HG02973 (cell line): ENCODE data around the gene TUBE1.
"Not testable (repeated sequence)": the region's sequence is repeated elsewhere in the genome, so short reads cannot be mapped to it uniquely, and the experiment has no call there.

ENCODE experiments used
- ATAC-seq: cut with Tn5 transposase; IDR thresholded peaks from one replicate; pipeline ENCODE4 v1.9.1; 2021; ENCODE audit warnings: moderate library complexity; ENCODE audit not compliant: unreplicated experiment

Gene TUBE1

DNA sequence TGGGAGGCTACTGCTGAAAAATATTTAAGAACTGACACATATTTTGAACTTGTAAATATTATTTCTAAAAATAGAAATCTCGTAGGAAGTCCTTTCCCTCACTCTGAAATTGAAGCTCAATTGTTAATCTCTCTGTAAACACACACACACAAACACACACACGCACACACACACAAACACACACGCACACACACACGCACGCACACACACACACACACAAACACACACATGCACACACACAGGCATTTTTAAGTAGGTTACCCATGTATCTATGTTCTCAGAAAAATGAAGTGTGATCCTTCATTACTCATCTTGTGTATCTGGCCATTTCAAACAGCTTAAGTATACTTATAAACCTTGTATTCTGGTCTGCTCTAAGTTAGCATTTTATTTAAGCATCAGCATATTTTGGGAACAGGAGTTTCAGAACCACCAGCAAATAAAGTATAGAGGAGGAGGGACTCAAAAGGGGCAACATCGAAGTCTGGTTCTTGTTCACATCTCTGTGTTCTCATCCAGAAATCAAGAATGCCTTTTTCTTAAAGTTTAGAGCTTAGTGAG lies 21.8 kb downstream of the TUBE1 start:
- ATAC-seq = no peak

DNA sequence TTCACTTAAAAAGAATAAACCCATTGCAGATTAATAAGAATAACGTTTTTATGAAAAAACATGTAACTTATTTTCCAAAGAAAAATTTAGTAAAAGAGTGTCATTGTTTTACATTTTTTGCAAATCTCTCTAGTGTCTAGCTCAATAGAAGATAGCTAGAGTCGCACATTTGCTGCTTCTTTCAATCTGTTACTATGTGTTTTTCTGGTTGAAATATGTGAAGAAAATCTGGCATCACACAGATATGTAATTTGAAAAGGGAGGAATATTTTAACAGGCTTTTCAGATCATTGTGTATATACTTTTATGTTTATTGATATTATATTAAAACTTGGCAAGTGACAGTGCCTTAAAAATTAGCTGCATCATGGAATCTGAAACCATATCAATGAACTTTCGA lies 24.3 kb downstream of the TUBE1 start:
- ATAC-seq = no peak

DNA sequence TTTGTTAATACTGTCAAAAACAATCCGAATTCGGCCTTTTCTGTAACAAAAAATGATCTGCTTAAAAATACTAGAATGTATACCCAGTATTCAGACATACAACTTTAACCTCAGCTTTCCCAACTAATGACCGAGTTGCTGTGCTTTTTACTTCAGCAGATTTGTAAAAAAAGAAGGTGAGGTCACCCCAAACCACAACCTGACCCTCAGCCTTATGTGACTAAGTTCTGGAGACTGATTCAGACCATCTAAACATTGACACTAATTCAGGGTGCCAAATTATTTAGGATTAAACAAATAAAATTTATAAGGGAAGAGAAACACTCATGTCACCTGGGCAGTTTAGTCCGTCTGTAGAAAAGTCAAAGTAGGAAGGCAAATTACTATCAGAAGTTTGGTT lies 25.7 kb downstream of the TUBE1 start:
- ATAC-seq = no peak

DNA sequence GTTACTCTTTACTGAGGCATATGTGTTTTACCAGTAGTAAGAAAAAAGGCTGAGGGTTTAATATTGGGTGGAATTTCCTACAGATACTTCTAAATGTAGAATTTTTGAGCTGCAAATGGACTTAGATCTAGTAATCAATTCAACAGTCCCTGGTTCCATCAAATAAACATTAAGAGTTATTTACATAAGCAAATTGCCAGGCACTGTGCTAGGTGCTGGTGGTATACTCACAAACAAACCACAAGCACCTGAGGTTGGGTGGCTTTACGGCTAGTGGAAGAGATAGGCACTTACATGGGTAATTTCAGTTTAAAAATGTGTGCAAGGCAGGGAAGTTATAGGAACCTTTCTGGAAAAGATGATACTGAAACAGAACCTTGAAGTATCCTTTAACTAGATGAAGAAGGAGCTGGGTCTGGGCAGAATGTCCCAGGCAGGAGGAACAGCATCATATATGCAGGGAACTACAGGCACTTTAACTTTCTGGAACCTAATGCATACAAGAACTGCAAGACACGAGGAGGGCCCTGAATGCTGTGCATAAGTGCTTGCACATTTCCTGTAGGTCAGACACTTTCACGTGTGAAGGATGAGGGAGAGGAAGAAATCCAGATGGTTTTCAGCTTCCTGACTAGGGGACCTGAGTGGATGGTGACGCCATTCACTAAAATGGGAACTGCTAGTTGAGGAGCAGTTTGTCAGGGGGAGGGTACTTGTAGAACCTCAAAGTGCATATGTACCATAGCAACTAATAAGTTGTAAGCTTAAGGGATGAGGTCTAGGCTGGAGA lies 28.8 kb downstream of the TUBE1 start:
- ATAC-seq = no peak

DNA sequence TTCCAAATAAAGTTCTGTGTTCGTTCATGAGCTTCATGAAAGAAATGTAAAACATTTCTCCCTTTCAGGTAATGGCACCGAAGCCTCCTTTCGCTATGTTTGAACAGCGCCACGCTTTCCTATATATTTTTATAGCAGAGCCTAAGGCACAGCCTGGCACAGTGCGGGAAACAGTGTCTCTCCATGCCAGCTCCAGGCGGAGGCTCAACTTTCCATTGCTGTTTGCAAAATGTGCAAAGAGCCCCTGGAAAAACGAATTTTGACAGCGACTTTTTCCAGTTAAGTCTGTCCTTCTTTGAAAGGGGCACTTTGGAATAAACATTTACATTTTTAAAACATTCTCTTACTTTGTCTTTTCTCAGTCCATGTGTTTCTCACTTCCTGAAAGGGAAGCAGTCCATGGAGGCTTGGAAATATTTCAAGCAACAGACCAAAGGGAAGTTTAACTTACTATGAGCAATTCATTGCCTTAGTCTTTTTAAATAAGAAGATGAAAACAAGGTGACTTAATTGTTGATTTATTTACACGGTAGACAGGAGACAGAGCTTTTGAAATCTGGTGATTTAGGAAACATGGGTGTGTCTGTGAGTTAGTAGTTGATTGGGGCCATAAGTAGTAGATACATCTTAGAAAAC lies 32.6 kb downstream of the TUBE1 start:
- no peak for ATAC-seq

DNA sequence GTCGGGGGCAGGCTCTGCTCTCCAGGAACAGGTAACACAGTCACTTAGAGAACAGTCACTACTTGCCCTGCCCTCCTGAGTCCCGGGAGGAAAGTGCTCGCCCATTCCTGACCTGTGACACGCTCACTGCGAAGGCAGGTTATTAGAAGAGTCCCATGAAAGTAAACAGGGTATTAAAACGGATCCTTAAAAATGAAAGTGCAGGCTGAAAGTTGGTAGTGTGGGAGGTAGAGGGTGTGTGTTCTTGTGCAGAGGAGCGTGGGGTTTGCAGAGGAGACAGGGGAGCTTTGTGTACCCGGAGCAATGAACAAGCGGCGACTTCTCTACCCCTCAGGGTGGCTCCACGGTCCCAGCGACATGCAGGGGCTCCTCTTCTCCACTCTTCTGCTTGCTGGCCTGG lies 33.3 kb downstream of the TUBE1 start, which contains the start of gene CCN6:
TSS of gene CCN6 (plus strand) at position 104 of the 400 bp plus-strand sequence. CDS start at position 358, 254 bp downstream.
- no peak for ATAC-seq

DNA sequence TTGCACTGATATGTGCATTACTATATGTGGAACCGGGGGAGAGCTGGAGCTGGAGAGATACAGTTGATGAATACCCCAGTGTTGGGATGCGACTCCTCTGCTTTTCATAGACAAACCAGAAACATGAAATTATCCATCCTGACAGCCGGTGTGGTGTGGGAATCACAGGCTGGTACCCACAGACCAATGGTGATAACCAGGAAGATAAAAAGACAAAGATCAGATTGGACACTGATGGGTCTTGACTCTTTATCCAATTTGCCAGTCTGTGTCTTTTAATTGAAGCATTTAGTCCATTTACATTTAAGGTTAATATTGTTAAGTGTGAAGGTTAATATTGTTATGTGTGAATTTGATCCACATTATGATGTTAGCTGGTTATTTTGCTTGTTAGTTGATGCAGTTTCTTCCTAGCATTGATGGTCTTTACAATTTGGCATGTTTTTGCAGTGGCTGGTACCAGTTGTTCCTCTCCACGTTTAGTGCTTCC lies 36.0 kb downstream of the TUBE1 start:
- ATAC-seq = not testable (repeated sequence)

DNA sequence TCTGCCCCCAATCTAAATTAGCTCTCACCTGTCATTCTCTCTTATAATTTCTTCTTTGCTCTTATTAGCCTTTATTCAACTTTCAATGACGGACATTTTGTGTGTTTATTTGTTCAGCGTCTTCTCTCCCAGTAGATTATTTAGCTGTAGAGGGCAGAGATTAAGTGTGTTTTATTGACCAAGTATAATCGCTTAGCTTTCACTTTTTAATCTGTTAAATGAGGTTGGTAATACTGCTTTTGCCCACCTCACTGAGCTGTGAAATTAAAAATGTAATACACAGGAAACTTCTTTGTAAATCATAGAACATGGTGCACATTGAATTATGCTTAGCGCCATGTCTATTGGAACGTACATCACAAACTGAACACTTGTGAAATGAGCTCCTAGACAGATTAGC lies 36.9 kb downstream of the TUBE1 start:
- ATAC-seq = no peak

DNA sequence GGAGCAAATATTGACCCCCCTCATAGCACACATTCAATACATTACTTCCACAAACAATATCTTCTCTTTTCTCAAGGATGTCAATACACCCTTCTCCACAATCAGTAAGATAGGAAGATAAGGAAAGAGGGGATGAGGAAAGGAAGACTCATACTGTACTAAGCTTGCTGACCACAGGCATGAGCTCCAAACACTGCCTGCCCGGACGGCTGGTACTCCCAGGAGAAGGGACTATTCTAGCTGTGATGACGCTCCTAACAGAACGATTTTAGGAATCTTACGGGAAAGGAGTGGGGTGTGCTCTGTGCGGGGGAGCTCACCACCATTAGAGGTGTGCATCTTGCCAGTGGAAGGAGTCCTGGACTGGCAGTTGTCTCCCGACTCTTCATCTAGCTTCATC lies 37.3 kb downstream of the TUBE1 start:
- ATAC-seq = no peak

DNA sequence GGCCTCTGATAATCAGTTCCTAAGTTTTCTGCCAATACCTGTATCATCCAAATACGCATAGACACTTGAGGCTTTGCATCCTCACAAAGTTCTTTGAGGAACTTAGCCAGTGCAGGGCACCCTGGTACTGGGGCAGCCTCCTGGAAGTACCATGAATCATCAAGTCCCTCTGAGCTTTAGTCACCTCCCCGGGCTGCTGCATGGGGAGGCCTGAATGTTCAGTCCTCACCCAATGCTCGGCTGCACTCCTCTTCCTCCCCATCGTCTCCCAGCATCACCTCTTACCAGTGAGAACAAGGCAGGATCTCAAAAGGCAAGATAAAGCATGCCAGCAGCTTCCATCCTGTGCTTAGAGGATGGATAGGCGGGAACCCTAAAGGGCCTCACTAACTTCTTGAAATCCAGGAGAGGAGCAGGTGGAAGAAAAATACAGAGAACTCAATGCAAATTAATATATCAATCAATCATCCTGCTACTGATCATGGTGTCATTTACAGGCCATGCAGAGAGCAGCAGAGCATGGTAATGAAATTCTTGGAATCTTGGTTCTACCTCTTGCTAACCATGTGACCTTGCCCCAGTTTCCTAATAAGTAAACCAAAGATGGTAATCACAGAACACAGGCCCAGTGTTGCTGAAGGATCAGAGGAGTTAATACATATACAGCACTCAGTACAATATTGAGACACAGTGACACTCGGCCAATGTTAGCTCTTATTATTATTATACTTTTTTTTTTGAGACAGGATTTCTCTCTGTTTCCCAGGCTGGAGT lies 38.1 kb downstream of the TUBE1 start:
- no peak for ATAC-seq

DNA sequence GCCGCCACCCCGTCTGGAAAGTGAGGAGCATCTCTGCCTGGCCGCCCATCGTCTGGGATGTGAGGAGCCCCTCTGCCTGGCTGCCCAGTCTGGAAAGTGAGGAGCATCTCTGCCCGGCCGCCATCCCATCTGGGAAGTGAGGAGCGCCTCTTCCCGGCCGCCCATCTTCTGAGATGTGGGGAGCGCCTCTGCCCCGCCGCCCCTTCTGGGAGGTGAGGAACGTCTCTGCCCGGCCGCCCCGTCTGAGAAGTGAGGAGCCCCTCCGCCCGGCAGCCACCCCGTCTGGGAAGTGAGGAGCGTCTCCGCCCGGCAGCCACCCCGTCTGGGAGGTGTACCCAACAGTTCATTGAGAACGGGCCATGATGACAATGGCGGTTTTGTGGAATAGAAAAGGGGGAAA lies 39.8 kb downstream of the TUBE1 start:
- ATAC-seq = not testable (repeated sequence)

DNA sequence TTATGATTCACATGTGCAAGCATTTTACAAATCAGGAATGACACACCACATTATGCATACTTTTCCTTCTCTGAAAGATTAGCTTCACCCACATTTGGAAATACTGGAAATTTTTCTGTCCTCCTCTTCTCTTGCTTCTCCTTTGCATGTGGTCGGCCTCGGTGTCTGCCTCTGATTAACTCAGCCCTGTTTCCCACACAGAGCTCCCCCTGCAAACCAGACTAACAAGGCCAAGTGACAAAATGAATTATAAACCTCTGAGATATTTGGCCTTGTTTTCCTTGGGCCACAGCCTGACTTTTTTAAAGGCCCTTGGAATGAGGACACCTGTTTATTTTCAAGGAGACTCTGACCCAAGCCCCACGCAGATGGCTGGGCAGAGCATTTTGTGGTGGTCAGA lies 42.4 kb downstream of the TUBE1 start:
- ATAC-seq = no peak

DNA sequence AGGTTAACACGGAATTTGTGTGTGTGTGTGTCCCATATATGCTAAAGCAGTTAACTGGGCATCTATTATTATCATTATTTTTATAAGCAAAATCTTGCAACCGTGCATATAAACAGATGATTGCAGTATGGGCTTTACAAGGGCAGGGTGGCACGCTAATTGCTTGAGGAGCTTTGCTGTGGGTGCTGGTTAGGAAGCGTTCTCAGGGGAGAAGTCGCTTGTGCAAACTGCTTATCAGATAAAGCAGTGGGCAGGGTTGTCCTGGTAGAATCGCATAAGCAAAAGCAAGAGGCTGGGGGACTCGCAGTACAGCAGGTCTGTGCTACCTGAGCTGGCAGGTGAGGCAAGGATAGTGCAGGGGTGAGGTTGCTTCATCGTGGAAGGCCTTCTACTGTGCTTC lies 43.1 kb downstream of the TUBE1 start:
- no peak for ATAC-seq

DNA sequence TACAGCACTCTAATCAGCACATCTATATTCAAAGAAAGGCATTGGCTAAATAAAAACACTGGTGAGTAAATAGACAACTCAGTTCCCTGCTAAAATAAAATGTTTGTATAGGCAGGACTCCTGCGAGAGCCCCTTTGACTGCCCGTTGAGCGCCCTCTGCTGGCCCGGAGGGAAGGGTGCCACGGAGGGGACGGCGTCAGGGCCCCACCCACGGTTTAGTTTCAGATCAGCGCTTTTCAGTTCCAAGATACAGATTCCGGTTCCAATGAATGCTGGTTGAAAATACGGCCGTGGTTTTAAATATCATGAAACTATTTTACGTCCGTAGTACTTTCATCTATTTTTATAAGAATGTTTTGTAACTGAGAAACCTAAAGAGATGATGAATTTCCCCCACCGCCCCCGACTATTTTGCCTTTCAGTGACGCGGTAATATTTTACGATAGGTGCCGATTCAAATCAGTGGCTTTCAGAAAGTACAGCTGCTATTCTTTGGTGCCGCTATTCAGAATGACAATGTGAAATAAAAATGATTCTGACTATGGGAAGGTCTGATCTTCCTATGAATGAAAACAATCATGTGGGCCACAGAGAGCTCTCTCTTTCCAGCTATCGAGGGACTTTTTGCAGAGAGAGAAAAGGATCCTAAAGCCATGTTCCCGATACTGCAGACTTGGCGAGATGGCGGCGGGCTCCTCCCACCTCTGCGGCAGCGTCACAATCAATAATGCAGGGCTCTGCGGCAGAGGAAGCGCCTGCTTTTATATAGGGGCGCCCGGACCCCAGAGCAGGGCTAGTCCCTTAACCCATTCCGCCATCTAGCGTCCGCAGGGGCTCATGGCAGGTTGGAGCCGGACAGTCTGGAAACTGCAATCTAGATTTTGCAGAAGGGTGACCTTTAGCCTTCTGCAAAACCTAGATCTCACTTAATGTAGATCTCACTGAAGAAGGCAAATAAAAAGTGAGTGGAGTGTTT lies 44.0 kb downstream of the TUBE1 start:
- peak; percentile 90 for ATAC-seq

DNA sequence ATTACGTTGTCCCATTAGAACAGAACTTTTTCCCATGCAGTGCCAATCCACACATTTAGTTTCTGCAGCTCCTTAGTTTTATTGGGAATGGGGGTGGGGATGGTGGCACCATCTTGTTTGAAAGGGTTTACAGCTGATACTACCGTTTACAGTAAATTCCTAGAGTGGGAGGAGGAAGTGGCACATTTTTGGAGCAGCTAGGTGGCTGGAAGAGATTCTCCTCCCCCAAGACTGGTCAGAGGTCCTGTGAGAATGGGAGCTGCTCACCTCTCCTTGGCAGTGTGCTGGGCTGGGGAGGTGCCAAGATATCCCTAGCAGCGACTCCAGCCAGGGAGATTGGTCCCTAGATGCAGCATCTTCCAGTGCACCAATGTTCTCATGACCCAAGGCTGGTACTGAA lies 45.7 kb downstream of the TUBE1 start:
- ATAC-seq = no peak

DNA sequence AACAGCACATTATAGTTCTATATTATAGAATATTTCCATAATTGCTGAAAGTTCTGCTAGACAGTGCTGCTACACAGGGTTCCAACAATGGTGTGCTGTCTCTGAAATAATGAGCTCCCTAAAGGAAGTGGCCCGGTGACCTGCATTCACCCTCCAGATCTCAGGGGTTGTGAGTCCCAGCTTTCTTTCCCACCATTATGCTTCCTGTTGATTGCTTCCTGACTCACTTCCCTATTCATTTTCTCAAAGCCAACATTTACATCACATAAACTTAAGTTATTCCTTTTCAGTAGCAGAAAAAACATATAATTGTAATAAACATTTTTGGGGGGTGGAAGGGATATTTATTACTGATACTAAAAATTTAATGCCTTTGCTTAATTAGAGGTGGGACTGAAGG lies 46.3 kb downstream of the TUBE1 start:
- no peak for ATAC-seq

DNA sequence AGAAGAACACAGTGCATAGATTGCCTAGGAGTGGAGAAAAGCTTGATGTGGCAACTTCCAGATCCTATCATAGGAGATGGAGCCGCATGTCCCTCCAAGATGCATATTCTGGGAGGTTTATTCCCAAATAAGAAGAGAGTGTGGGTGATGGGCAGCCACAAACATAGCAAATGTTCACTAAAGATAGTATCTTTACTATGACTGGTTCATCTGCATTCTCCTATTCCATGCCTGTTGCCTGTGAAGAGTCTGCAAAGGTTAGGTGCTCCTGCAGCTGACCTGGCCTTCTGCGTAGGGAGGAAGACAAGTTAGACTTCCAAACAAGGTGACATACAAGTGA lies 47.9 kb downstream of the TUBE1 start:
- ATAC-seq = no peak

DNA sequence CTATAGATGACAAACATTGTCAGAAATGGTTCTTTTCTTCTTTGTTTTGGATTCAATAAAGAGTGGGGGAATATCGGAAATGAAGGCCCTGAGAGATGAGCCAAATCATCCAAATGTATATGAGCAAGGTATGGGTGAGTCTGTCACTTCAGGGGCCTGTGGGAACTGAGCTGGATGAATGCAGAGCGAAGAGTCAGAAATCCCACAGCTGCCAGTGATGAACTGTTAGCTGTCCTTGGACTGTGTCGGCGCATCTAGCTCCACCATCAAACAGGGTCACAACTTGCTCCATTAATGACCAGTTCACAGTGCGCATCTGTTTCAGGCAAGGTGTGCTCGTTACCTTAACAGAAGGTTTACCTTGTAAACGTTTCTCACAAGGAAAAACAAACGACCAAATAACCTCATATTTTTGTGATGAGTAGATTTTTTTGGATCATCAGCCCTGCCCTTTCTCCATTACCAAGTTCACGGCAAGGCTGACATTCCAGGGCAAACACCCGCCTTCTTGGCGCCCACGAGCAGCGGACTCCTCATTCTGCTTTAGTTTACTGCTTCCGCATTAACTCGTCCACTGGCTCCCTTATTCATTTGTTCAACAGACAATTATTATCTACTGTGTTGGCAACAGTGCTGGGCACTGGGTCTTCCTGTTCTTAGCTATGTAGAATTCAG lies 48.4 kb downstream of the TUBE1 start:
- no peak for ATAC-seq

DNA sequence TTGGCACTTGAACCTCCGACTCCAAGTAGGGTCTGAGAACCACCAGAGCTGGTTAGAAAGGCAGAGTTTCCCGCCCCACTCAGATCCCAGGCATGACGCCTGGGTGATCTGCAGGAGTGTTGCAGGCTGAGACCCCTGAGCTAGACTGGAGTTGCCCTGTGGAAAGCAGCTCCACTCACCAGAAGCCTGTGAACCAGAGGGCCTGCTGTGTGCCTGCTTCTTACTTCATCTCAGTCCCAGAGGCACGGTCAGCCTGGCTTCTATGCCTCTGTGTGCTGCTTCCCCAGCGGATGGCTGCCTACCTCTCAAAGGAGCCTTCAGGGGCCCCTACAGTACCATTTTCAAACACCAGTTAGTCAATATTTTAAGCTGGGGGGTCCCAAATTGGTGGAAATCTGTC lies 49.0 kb downstream of the TUBE1 start:
- no peak for ATAC-seq

DNA sequence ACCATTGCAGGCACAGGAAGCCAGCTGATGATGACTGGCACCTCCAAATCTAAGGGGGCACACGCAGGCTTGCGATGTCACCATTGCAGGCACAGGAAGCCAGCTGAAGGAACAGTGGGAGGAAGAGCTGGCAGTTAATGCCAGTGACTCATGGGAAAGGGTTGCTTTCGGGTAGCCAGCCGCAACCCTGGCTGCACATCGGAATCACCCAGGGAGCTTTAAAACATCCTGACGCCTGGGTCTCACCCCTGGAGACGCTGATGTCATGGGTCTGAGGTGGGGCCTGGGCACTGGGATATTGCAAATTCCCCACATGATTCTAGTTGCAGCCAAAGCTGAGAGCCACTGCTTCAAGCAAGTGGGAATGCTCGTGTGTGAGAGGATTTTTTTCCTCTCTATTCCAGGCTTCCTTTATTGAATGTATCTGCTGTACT lies 49.5 kb downstream of the TUBE1 start:
- ATAC-seq = no peak
